Hepatocyte (in vitro differentiated cells): ENCODE data around the gene GTF2IRD2.
"Not testable (repeated sequence)": the region's sequence is repeated elsewhere in the genome, so short reads cannot be mapped to it uniquely, and the experiment has no call there.

ENCODE experiments used
- EZH2 ChIP-seq: fragments of 200-600 bp; sonication (generic); IDR thresholded peaks from 2 replicates; pipeline ENCODE4 v1.6.1; 2016; ENCODE audit warnings: antibody characterized with exemption, mild to moderate bottlenecking, borderline replicate concordance
- EZH2phosphoT487 ChIP-seq: fragments of 200-600 bp; sonication (generic); IDR thresholded peaks from one replicate; pipeline ENCODE4 v1.6.1; 2018; ENCODE audit warnings: antibody characterized with exemption, mild to moderate bottlenecking, low read depth, moderate library complexity; ENCODE audit not compliant: unreplicated experiment, severe bottlenecking
- TF ChIP-seq, protein P1 (sequence below): fragments of 200-600 bp; sonication (generic); IDR thresholded peaks from 2 replicates; pipeline ENCODE4 v1.5.1; 2016; ENCODE audit warnings: antibody characterized with exemption, mild to moderate bottlenecking; ENCODE audit not compliant: poor library complexity

DNA sequence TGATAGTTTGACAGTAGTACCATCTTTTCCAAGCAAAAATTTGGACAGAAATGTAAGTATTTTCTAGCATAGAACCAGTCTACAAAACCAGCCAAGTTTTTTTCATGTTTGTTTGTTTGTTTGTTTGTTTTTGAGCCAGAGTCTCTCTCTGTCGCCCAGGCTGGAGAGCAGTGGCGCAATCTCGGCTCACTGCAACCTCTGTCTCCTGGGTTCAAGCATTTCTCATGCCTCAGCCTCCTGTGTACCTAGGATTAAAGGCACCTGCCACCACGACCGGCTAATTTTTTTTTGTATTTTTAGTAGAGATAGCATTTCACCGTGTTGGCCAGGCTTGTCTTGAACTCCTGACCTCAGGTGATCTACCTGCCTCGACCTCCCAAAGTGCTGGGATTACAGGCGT is 14.4 kb upstream of the GTF2IRD2 start:
- TF ChIP-seq, protein P1, sequence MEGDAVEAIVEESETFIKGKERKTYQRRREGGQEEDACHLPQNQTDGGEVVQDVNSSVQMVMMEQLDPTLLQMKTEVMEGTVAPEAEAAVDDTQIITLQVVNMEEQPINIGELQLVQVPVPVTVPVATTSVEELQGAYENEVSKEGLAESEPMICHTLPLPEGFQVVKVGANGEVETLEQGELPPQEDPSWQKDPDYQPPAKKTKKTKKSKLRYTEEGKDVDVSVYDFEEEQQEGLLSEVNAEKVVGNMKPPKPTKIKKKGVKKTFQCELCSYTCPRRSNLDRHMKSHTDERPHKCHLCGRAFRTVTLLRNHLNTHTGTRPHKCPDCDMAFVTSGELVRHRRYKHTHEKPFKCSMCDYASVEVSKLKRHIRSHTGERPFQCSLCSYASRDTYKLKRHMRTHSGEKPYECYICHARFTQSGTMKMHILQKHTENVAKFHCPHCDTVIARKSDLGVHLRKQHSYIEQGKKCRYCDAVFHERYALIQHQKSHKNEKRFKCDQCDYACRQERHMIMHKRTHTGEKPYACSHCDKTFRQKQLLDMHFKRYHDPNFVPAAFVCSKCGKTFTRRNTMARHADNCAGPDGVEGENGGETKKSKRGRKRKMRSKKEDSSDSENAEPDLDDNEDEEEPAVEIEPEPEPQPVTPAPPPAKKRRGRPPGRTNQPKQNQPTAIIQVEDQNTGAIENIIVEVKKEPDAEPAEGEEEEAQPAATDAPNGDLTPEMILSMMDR = not testable (repeated sequence)
- not testable (repeated sequence) for TF ChIP-seq EZH2, EZH2phosphoT487
